Measurements from ENCODE around the gene CRKL.

- TF ChIP-seq POLR2A (IDR thresholded peaks at IDR 0.05; ENCODE audit: low read length) (no peak), SREBF2 (IDR thresholded peaks at IDR 0.05) (no peak)
Measured at GRCh38 chr22:20980938-20981722, 63.9 kb downstream of the CRKL start.

Data from A549 (cell line).